Left lobe of liver (tissue), 2 donors: Measurements from ENCODE around the gene ZC3HAV1. TPM values are rescaled to one million over a fixed set of nuclear protein-coding genes. Genes with fewer than 3 reads are reported as not detected.
"Not testable (repeated sequence)": the region's sequence is repeated elsewhere in the genome, so short reads cannot be mapped to it uniquely, and the experiment has no call there.

Source experiments
- ATAC-seq: fragments of 200-7000 bp; cut with Tn5 transposase; one replicate; pipeline ENCODE4 v1.9.1; 2020; ENCODE audit warnings: mild to moderate bottlenecking, moderate library complexity
- DNase-seq: peaks from one replicate; pipeline ENCODE4 v3.0.0-alpha.2; 2020; ENCODE audit warnings: low spot score
- total RNA-seq: library from RNA; stranded (reverse); gene quantifications from one replicate; pipeline ENCODE4 v1.2.1, GENCODE V29; 2021
- donor health status: DM: no; HTN: no; CAD: no; lungs with moderate emphysema.
- donor health status: DM: no; HTN: yes; CAD: no.

ZC3HAV1 gene
- total RNA-seq, 1 donor from 2014 or later: 16.8 TPM

DNA sequence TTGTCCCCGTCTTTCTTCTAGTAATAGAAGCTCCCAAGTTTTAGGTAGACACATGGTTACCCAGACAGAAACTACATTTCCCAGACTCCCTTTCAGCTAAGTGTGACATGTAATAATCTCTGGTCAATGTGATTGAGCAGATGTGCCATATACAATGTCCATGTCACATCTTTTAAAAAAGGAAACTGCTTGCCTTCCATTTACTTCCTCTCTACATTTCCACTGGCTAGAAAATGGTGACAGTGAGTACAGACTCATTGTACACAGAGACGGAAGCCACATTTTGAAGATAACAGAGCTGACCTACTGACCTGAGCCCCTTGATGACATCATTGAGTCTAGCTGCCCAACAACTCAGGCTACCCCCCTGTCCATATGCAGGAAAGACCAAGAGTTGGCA, 21.3 kb downstream of the ZC3HAV1 start:
- ATAC-seq: no peak

DNA sequence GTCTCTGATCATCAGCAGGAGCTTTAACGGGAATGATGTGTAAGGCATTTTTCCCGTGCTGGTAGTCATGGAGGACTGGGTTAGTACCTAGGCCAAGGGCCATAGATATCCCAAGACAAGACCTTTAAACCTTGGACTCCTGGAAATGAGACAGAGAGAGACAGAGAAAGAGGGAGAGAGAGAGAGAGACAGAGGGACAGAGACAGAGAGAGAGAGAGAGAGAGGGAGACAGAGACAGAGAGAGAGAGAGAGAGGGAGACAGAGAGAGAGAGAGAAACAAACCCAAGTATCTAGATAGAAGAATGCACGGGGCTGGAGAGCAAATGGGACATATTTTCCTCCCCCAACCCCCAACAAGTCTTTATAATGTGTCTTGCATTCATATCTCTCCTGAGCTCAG, 22.3 kb downstream of the ZC3HAV1 start:
- DNase-seq (no peak), ATAC-seq (no peak)

More for the DNA sequence above, 21.3 kb downstream of the ZC3HAV1 start:
- no peak for DNase-seq

DNA sequence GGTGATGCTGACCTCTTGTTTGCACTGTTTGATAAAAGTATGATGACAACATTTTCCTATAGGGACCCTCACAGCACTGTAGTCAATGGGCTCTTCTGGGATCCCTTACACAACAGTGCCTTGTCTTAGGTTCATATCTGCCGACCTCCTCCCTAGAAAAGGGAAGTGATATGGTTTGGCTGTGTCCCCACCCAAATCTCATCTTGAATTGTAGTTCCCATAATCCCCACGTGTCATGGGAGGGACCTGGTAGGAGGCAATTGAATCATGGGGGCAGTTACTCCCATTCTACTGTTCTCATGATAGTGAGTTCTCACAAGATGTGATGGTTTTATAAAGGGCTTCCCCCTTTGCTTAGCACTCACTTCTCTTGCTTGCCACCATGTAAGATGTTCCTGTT, 23.1 kb downstream of the ZC3HAV1 start:
- no peak for ATAC-seq
- DNase-seq: no peak

DNA sequence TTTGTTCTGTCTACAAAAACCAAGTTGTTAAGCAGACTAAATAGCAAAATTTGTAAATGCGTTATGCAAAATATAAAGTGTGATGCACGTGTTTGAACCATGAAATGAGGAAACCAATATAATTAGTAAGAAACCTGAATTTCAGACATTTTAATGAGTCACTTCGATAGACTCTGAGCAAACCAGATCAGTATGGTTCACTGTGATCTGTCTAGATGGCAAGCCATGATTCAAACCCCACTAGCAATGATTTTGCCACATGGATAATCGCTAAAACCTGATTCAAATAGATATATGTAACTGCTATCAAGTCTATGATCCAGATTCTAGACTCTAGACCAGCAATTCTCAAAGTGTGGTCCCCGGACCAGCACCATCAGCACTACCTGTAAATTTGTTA, 24.8 kb downstream of the ZC3HAV1 start:
- ATAC-seq (no peak), DNase-seq (no peak)

DNA sequence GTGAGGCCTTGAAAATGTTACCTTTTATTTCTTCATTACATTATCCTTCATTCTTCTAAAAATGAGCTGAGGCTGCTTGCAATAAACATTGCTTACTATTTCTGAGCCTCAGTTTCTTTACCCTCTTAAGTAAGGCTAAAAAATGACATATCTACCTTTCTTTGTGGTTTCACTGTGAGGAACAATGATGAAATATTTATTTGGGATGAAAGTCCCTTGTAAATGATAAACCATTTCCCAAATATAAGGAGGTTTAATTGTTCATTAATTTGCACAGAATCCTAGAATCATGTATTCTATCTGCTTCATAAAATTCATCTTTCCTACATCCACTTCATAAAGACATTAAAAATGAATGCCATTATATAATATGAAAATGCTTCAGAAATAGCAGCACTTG, 27.9 kb downstream of the ZC3HAV1 start:
- ATAC-seq (peak; percentile 54), DNase-seq (no peak)

DNA sequence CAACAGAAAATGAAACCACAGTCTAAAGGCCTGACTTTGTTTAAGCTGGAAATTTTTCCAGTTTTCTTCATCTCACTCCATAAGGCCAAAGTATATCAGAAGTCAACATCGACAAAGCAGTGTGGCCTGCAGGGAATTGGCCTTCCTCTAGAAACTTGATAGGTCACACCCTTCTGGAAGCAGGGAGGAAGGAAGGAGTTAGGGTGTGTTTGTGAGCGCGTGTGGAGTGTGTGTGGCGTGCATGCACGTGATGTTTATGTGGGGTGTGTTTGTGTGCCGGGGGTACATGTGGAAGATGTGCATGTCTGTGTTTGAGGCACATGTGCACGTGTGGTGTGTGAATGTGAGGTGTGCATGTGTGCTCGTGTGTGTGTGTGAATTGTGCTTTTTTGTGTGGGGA, 28.6 kb downstream of the ZC3HAV1 start:
- peak; percentile 65 for ATAC-seq
- DNase-seq: no peak

DNA sequence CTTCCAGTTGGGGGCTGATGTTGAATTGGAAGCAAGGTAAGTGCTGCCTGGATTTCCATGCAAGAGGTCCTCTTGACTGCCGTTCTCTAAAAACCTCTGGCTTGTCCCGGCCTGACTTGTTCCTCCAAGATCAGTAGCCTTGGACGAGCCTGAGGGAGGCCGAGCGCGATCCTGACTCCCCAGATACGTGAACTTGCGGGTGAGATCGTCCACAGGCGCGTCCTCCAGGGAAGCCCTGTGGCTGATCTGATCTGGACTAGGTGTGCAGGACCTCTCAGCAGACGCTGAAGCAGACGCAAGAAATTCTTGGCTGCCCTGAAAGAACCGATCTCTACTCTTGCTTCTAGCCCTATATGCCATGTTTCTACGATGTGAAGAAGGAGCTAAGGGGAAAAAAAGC, 29.7 kb downstream of the ZC3HAV1 start:
- DNase-seq (no peak), ATAC-seq (no peak)

DNA sequence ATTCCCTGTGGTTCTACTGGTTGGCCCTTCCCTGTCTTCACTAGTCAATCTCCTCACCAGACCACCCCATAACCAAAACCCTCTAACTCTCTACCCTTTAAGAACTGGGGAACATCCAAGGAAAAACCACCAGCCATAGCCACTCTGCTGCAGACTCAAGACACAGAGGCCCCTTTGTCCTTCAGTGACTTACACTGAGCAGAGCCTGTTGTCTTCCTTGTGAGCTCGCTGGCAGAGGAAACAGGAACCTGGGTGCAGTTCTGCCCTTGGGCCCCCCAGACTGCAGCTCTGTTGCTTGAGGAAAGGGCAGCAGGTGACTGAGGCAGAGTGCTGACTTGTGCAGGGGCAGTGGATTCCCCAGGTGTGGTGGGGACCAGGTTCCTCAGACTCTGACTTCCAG, 30.6 kb downstream of the ZC3HAV1 start:
- DNase-seq (no peak), ATAC-seq (no peak)

DNA sequence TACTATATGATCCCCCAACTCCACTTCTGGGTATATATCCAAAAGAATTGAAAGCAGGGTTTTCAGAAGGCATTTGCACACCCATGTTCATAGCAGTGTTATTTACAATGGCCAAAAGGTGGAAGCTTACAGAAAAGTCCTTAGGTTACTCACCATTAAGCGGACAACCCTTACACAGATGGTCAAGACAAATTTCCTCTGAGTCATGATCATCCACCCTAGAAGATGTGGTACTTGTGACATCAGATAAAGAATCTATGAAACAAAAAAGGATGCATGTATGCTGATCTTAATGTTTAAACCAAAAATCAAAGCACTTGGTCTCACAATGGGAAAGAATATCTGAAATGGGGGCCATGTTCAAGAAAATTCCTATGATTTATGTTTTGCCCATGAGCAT, 31.1 kb downstream of the ZC3HAV1 start:
- DNase-seq: no peak

DNA sequence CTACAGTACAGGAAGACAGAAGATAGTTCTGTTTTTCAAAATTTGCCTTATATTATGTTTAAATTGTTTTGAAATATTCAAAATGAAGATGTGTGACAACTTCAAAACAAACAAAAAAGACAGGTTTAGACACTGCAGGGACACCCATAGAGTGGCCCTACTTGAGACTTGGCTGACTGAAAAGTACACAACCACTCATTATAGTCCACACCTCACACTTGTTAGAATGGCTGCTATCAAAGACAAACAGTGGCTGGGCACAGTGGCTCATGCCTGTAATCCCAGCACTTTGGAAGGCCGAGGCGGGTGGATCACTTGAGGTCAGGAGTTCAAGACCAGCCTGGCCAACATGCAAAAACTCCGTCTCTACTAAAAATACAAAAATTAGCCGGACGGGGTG, 31.8 kb downstream of the ZC3HAV1 start:
- not testable (repeated sequence) for ATAC-seq, DNase-seq

More for the DNA sequence above, 31.1 kb downstream of the ZC3HAV1 start:
- no peak for ATAC-seq

DNA sequence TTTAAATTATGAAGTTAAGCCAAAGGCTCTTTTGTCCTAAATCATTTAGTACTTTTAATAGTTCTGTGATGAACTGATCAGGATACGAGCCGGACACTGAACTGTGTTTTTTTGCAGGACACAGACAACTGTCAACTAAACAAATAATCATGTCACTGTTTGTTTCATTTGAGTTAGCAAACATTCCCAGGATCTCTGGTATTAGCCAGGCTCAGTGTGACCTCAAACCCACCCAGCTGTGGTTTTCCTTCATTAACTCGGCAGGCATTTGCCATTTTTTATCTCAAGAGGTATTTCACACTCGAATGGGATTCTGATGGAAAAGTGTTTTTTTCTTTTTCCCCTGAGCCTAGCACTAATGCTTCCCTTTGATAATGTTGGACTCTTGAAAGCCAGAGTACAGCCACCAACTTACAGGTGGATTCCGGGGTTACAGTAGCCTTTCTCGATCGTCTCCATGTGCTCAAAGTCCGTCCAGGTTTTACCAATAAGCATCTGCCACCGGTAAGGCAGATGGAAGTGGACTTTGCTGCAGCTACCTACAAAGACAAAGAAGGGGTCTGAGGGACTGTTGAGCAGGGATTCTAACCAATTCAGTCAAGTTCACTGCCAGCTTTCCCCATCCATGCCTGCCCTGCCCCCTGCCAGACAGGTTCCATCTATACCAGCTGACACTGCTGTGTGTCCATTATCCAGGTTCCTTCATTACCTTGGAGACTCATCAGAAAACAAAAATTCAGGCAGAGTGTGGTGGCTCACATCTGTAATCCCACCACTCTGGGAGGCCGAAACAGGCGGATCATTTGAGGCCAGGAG, 33.4 kb downstream of the ZC3HAV1 start:
- ATAC-seq (peak; percentile 60), DNase-seq (no peak)

DNA sequence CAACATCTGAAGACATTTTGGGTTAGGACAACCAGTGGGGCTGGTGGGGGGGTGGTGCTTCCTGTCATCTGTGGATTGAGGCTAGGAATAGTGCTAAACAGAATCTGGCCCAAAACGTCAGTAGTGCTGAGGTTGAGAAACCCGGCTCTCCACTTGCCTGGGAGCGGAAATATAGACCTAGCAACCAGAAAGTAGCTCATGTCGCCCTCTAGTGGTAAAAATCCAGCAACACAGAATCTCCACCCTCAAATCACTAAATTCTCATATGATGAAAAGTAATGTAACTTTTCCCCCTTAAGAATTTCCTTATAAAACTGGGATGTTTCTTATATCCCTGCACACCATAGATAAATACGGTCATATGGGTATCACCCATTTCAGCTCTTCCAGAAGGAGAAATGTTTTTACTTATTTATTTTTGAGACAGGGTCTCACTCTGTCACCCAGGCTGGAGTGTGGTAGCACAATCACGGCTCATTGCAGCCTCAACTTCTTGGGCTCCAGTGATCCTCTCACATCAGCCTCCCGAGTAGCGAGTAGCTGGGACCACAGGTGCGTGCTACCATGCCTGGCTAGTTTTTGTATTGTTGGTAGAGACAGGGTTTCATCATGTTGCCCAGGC, 34.4 kb downstream of the ZC3HAV1 start:
- ATAC-seq: peak; percentile 95
- peak; percentile 67 for DNase-seq

DNA sequence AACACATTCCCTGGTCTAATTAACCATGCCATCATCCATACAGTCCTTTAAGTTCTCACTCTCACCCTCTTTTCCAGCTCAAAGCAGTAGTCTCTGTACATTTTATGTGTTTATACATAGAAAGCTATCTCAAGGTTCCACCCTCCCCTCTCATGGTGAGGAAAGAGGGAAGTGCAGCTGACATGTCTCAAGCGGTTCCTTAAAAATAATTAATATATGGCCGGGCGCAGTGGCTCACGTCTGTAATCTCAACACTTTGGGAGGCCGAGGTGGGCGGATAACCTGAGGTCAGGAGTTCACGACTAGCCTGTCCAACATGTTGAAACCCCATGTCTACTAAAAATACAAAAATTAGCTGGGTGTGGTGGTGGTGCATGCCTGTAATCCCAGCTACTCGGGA, 36.7 kb downstream of the ZC3HAV1 start:
- no peak for DNase-seq
- no peak for ATAC-seq

DNA sequence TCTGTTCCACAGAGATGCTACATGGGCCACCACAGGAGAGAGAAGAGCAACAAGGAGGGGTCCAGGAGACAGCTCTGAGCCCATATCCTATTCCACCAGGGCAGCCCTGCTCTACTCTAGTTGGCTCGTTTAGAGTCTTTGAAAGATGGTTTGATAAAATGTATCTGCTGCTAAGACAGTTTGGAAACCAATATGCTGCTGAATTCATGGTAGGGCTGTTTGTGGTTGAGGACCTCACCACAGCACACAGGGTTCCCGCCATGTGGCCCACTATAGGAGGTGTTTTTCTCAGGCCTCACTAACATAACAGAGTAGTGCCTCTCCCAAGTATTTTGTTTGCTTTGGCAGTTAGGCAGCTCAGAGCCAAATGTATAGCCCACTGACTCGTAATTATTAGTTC, 37.8 kb downstream of the ZC3HAV1 start:
- DNase-seq (no peak), ATAC-seq (no peak)

DNA sequence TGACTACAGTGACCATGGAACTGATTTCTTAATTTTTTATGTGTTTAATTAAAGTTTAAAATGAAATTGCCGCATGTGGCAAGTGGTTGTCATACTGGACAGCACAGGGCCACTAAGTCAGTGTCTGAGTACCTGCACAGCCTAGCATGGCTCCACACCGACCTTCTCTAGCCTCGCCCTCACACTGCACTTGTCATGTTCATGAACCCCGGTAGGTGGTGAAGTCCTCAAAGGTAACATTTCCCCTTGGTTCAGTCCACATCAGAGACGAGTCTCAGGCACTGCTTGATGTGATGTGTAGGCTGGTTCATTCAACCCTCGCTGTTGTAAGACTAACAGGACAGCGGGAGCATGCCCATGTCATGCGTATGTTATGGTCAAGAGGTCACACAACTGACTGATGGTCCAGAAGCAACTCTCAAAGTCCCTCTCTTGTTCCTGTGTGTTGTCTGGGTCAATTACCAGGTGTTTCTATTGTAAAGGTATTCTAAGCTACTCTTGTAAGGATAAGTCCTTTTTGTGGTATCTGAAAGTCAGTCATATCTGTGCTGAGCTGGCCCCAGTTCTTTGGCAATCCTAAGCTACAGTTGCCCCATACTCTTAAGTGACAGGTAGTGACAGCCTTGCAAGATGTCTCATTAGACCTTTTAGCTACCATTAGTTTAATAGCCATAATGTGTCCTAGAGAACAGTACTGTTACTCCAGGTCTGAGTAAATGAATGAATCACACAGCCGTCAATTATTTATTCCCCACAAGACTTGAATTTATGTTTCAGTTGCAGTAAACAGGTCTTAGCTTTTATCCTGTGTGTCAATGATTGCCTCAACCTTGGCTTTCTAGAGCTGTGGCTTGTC, 40.7 kb downstream of the ZC3HAV1 start:
- no peak for DNase-seq
- peak; percentile 7 for ATAC-seq

DNA sequence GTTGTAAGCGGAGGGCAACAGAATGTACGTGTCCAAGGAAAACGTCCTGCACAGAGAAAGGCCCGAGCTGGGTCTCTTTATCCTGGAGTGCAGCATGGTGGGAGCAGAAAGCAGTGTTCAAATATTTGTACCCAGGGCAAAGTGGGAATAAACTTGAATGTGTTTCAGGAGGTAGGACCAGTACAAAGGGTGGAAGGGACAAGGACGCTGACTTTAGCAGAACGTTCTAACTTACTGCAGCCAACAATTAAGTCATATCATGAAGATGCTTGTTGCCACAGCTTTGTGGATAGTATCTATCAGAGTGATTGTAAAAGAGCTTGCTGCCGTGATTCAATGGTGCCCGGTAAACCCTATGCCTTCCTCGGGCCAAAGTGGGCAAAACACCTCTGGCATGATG, 43.2 kb downstream of the ZC3HAV1 start:
- no peak for DNase-seq

DNA sequence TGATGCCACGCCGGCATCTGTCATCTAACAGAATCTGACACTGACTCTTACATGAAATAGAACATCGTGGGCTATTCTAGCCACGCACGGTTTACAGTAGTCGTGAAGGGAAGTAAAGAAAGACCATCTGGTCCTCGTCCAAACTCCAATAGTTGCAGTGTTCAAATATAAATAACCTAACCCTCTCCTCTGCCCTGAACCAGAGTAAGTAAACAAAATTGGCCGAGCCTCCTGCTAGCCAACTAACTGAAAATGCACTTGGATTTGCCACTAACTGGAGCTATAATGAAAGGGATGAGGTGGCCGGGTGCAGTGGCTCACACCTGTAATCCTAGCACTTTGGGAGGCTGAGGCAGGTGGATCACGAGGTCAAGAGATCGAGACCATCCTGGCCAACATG, 44.2 kb downstream of the ZC3HAV1 start:
- DNase-seq: peak; percentile 58
- ATAC-seq: peak; percentile 85

More for the DNA sequence above, 43.2 kb downstream of the ZC3HAV1 start:
- ATAC-seq: peak; percentile 81

DNA sequence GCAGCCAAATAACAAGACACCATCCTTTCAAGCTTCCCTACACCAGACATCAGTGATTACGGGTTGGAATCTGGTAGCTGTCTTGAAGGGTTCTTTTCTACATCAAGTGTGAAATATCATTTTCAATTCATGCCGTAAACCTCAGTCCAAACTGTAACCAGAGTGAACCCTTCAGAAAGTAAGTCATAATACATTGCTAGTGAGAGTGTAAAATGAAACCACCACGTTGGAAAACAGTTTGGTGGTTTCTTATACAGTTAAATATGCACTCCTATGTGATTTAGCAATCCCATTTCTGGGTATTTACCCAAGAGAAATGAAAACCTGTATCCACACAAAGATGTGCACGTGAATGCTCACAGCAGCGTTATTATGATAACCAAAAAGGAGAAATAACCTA, 48.1 kb downstream of the ZC3HAV1 start:
- ATAC-seq (no peak), DNase-seq (no peak)

DNA sequence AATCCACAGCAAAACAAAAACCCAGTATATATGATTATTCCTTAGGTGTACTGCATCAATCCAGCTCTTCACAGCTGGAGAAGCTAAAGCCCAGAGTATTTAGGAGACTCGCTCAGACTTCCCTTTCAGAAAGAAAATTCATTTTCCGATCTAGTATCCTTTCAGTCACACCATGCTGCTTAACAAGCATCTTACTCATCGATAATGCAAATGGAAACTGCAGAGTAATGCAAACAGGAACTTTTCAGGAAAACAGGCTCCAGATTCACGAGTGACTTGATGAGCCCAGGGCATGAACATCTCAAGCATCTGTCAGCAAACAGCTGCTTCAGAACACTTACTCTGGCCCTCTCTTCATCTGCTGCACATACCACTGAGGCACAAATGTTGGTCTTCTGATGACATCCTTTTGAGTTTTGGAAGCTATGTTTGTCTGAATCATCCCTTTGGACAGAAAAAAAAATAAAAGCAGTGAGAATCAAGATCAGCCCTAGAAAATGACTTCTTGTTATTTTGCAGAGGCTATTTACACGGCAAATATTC, 48.8 kb downstream of the ZC3HAV1 start:
- ATAC-seq: no peak
- DNase-seq: no peak

DNA sequence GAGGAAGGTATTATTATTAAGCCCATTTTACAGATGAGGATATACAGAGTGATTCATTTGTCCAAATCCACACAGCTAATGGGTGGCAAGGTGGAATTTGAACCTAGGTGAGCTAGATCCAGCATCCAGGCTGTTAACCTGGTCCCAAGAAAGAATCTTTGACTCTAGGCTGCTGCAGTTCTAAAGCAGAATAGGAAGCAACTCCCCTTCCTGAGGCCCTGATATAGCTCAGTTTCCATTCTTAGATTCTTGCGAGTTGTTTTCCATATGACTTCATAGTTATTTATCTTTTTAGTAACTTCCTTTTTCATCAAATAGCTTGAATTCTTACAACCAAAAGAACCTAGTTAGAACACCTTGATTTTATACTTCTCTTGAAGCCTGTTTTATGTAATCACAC, 49.6 kb downstream of the ZC3HAV1 start:
- ATAC-seq (no peak), DNase-seq (no peak)

DNA sequence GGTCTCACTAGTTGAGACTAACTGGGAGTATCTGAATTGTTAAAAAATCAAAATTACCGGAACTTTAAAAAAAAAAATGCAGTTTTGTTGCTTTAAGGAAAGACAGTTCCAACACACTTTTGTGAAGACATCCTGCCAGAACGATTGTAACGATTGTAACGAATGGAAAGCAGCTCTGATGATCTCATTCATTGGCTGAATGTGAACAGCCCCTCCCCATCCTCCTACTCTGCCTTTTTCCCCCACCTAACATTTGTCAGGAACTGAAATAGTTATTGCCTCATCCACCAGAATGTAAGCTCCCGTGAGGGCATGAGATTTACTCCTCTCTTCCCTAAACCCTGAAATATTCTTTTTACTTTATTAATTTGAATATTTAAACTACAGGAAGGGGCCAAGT, 50.6 kb downstream of the ZC3HAV1 start:
- ATAC-seq (no peak), DNase-seq (no peak)
